SU-DHL-6 (cell line): Measurements from ENCODE around the gene PTMS.

Experiments
- CTCF ChIP-seq: fragments of 200-600 bp; sonication (generic); IDR thresholded peaks from one replicate; pipeline ENCODE4 v1.5.1; 2017; ENCODE audit warnings: antibody characterized with exemption, mild to moderate bottlenecking, low read length, moderate library complexity; ENCODE audit not compliant: insufficient read depth, poor library complexity, severe bottlenecking
- EZH2phosphoT487 ChIP-seq: fragments of 200-600 bp; sonication (generic), shearing (Covaris generic); conservative IDR thresholded peaks from 2 replicates; pipeline ENCODE4 v1.6.1; 2018; ENCODE audit warnings: mild to moderate bottlenecking, antibody characterized with exemption, low read length, moderate library complexity, mixed read lengths

GRCh38 chr12:6757028-6757690 lies 9.0 kb upstream of the PTMS start:
- TF ChIP-seq CTCF (no peak), EZH2phosphoT487 (no peak)
